CD4-positive, alpha-beta T cell treated with Interleukin-15 for 1 hour (primary cell): ENCODE measurements around the gene EAF1.
A peak's percentile ranks its signal among the peaks of the same experiment; 100 is the strongest.
"Not testable (repeated sequence)": the region's sequence is repeated elsewhere in the genome, so short reads cannot be mapped to it uniquely, and the experiment has no call there.

Source experiments
- DNase-seq: peaks from one replicate; pipeline ENCODE4 v3.0.0-alpha.2; 2020

EAF1 gene

GRCh38 chr3:15427182-15427880 lies at the start of gene EAF1, which contains the start of gene METTL6:
TSS of gene EAF1 (plus strand) at chr3:15427598. CDS start at chr3:15427780, 182 bp downstream.
TSS of gene METTL6 (minus strand) at chr3:15427544. CDS start at chr3:15426511, 1,033 bp downstream.
- DNase-seq = peak; percentile 84

- DNase-seq = peak; percentile 96
These were observed 49.2 kb upstream of the EAF1 start for GRCh38 chr3:15377961-15378791.

- no peak for DNase-seq
These were observed 46.2 kb upstream of the EAF1 start for GRCh38 chr3:15380980-15381890.

- no peak for DNase-seq
These were observed 44.9 kb upstream of the EAF1 start for GRCh38 chr3:15382405-15382923.

GRCh38 chr3:15384510-15385237 lies 42.7 kb upstream of the EAF1 start:
- no peak for DNase-seq

- DNase-seq = not testable (repeated sequence)
These were observed 42.1 kb upstream of the EAF1 start for GRCh38 chr3:15385238-15385695.

GRCh38 chr3:15385901-15386653 lies 41.3 kb upstream of the EAF1 start:
- DNase-seq = no peak

- not testable (repeated sequence) for DNase-seq
These were observed 40.8 kb upstream of the EAF1 start for GRCh38 chr3:15386654-15386955.

- DNase-seq = no peak
These were observed 40.2 kb upstream of the EAF1 start for GRCh38 chr3:15387171-15387581.

GRCh38 chr3:15387735-15388134 lies 39.7 kb upstream of the EAF1 start:
- DNase-seq = no peak

GRCh38 chr3:15388335-15388734 lies 39.1 kb upstream of the EAF1 start:
- DNase-seq = not testable (repeated sequence)

GRCh38 chr3:15390460-15390859 lies 36.9 kb upstream of the EAF1 start:
- DNase-seq = no peak

- DNase-seq = no peak
These were observed 36.4 kb upstream of the EAF1 start for GRCh38 chr3:15391007-15391406.

- not testable (repeated sequence) for DNase-seq
These were observed 34.1 kb upstream of the EAF1 start for GRCh38 chr3:15393252-15393651.

- not testable (repeated sequence) for DNase-seq
These were observed 28.7 kb upstream of the EAF1 start for GRCh38 chr3:15398731-15399133.

GRCh38 chr3:15399970-15400369 lies 27.4 kb upstream of the EAF1 start:
- no peak for DNase-seq

- no peak for DNase-seq
These were observed 25.5 kb upstream of the EAF1 start for GRCh38 chr3:15401936-15402335.

GRCh38 chr3:15403495-15403894 lies 23.9 kb upstream of the EAF1 start:
- DNase-seq = no peak

- DNase-seq = no peak
These were observed 23.4 kb upstream of the EAF1 start for GRCh38 chr3:15403965-15404364.

GRCh38 chr3:15404767-15405166 lies 22.6 kb upstream of the EAF1 start:
- no peak for DNase-seq

GRCh38 chr3:15405448-15406050 lies 21.8 kb upstream of the EAF1 start:
- DNase-seq = no peak
